Nucleus accumbens (tissue), 56 donors: ENCODE data around the gene ADO.
"Not testable (repeated sequence)": the region's sequence is repeated elsewhere in the genome, so short reads cannot be mapped to it uniquely, and the experiment has no call there.

Experiments
- DNase-seq, 56 donors: peaks; one replicate each; lab custom pipeline; 2025; lab: John Stamatoyannopoulos, UW

The ADO gene

DNA sequence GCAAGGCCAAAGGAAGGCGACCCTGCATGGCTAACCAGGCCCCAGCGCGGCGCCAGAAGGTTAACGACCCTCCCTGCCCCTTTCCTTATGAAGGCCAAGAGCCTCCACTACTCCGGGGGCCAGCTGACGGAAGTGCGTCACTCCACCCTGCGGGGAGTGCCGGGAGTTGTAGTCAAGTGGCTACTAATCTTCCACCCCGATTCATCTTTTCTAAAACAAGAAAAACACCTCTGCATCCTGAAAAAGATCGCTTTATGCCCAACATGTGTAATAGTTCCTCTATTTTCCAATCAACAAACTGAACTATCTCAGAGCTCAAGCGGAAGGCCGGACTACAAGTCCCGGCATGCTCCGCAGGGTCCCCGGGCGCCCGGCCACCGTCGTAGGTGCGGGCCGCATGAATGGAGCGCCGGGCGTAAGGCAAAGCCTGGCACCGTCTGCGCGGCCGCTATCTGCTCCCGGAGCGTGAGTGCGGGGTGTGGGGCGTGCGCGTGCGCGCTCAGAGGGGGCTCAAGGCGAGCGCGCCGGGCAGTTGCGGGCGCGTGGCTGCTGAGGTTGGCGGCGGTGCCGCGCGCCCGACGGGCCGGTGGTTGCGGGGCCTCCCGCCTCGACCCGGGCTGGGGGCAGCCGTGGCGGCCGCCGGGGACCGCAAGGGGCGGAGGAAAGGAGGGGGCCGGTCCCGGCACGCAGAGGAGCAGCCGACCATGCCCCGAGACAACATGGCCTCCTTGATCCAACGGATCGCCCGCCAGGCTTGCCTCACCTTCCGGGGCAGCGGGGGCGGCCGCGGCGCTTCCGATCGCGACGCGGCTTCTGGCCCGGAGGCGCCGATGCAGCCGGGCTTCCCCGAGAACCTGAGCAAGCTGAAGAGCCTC, at the start of gene ADO:
Gene ADO, plus strand, starts transcription at position 365 of the 875 bp plus-strand sequence. Its CDS starts 340 bp downstream, at position 705.
- DNase-seq = peak; percentile 31 to 94 (median 88)

DNA sequence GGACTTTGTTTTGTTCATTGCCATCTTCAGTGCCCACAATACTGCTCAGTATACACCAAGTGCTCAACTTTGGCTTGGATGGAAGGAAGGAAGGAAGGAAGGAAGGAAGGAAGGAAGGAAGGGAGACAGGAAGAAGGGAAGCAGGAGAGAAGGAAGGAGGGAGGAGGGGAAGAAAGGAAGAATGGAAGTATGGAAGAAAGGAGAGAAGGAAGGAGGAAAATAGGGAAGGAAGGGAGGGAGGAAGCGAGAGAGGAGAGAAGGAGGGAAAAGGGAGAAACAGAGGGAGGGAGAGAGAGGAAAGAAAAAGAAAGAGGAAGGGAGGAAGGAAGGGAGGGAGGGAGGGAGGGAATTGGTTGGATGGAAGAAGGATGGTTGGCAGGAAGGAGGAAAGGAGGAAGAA, 49.6 kb upstream of the ADO start:
- DNase-seq = no peak

DNA sequence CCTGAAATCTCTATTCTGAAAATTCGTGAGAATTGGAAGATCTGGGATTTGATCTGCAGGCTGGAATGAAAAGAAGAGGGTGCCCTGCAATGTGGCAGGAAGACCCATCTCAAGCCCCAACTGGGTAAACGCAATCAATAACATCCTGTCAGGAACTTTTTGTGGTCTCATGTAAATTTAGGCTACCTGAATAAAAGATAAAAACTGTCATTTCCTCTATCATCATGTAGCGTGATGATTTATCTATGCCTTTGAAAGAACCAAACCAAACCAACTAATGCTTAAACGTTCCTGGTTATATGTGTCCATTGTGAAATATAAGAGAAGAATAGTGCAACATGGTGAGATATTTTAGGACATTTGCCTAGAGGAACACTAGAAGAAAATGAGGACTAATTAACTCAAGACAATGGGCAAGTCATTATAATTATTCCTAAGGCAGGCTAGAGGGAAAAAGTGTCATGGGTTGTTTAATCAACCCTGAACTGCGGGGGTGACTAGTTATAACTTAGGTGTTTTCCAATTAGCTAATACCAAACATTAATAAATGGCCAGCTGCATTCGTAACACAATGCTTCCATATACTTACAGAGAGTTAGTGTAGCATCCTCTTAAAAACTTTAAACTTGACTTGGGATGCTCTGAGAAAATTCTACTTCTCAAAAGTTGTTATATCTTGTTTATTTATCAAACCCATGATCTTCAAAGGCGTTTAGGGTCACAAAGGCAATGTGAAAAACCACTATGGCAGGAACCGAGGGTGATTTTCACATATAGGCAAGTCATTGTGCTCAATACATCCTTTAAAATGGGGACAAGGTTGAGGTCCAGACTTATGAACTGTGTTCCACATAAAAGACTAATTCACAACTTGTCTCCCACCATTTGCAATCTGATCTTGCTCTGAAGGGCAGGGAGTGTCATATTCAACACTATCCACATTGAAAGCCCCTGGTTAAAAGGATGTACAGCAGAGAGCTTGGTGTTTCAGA, 48.6 kb upstream of the ADO start:
- DNase-seq = no peak

DNA sequence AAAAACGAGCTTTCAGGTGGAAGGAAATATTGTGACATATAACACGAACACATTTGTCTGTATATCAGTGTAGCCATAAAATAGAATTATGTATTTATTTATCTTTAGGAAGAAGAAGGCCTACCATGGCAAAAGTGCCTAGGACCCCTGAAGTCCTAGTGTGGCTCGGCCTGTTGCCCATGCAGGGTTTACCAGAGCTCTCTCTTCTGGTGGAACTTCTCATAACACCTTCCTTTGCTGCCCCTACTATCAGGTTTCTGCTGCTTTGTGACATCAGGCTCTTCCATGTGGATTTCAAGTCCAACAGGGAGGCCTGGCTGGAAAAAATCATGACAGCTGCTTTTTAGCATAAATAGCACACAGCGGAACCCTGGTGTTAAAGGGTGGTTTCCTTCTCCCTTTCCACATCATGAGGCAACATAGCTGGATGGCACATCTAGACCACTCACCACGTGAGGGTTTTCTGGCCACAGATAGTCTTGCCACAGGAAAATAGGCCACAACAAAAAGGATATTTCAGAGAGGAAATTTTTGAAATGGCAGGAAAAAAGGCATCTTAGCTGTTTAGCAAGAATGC, 44.8 kb upstream of the ADO start:
- no peak for DNase-seq

DNA sequence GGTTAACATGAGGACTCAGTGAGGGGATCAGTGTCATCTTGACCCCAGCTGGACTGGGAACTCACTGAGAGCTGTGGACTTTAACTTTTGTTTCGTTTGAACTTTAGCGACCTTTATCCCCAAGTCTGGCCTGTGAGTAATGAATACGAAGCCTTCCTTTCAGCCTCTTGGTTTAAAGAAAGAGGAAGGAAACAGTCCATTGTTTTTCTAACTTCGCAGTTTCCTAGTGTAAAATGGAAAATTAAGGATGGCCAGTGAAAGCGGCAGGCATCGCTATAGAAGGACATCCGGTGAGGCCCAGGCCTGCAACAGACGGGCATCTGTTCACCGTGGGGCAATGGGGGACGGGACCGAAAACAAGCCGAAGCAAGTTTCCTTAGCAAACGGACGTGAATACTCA, 44.1 kb upstream of the ADO start:
- DNase-seq = peak in 2 of 56 donors; percentile 1 to 6

DNA sequence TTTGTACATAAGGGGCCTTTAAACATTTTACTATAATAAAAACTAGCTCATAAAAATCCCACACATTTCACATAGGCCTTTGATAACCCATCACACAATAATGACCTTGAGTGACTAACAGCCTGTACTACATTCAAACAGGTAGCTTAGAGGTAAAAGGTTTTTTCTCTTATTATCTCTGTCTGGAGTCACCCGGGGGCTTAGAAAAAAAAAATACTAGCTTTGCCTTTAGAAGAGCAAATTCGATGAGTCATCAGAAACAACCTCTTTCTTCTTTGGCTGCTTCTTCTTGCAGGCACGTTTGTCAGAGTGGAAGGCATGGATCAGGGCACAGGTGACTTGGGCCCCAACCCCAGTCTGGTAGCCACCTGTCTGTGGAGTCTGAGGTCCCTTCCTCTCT, 43.4 kb upstream of the ADO start:
- DNase-seq = no peak

DNA sequence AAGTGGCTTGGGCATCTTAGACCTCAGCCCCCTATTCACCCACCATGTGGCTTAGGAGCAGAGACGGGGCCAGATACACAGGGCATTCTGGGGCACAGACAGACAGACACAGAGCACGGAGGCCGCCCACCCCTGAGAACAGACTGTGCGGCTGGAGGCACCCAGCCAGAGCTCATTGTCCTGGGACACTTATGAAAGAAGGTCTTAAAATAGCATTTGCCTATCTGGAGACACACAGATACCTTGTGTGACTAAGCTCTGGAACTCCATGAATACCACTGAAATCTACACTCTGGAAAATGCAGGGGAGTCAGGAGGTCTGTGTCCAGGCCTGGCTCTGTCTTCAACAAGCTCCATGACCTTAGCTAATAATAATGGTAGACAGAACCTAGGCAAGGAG, 41.4 kb upstream of the ADO start:
- DNase-seq = no peak

DNA sequence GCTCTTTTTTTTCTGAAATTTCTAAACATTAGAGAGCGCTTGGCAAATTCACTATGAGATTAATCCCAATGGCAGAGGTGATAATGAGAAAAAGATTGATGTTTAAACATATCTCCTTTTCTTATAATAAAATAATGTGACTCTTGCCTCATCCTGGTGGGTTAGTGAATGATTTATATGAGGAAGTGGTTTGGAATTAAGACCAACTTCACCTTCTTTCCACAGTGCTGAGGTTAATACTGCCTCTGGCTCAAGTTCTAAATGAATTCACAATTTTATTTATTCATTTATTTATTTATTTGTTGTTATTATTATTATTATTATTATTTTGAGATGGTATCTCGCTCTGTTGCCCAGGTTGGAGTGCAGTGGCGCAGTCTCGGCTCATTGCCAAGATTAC, 40.5 kb upstream of the ADO start:
- no peak for DNase-seq

DNA sequence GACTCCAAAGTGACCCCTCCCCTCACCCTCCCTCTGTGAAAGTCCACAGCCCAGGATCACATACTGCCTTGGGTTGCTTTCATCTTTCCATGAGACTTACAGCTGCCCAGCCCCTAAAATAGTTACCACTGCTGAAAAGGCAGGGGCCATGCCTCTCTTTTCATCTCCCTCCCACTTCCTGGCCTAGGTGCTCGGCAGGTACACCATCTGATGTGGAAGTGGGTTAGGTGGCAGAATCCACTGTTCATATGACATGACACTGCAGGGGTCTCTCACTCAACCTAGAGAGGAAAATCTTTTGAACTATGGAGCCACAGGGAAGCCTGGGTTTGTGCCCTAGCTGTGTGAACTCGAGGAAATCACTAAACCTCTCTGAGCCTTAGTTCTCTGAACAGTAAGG, 38.8 kb upstream of the ADO start:
- DNase-seq = no peak

DNA sequence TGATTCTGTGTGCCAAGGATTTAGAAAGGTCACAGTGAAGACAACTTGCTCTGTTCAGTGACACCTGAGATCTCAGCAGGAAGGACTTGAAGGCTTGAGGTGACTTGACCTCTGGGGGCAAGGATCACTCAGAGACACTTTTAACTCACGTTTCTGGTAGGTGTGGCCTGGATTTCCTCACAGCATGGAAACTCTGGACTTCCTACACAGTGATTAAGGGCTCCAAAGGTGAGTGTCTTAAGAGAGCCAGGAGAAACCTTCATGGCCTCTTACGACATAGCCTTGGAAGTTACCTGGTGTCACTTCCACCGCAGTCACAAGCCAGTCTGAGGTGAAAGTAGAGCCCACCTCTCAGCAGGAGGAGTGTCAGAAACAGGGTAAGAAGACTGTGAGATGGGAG, 38.1 kb upstream of the ADO start:
- DNase-seq = no peak

DNA sequence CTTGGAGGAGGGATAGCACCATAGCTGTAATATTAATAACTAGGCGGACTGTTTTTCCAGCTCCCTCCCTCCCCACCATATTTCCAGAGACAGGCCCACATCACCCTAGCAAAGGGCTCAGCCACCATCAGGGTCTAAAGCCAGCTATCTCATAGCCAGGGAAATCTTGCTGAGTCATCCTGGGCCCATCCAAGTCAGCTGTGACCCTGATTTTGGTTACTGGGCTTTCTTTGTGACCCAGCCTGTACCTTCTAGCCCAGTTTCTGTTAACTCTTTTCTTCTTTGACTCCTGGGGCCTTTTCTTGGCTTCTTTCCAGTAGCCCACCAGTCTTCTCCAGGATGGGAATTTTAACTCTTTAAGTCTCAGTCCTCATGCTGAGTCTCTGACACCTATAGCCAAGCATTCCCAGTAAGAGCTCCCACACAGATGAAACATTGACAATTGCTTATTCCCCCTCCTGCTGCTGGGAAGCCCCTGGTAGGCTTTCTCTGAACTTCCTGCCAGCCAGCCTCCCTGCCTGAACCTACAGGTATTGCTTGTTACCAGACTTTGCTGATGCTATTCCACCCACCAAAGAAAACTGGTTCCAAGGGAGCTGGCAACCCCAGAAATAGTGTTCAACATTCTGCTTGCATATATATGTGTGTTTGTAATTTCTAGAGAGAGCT, 34.8 kb upstream of the ADO start:
- peak in 3 of 56 donors; percentile 2 to 22 (median 3) for DNase-seq

DNA sequence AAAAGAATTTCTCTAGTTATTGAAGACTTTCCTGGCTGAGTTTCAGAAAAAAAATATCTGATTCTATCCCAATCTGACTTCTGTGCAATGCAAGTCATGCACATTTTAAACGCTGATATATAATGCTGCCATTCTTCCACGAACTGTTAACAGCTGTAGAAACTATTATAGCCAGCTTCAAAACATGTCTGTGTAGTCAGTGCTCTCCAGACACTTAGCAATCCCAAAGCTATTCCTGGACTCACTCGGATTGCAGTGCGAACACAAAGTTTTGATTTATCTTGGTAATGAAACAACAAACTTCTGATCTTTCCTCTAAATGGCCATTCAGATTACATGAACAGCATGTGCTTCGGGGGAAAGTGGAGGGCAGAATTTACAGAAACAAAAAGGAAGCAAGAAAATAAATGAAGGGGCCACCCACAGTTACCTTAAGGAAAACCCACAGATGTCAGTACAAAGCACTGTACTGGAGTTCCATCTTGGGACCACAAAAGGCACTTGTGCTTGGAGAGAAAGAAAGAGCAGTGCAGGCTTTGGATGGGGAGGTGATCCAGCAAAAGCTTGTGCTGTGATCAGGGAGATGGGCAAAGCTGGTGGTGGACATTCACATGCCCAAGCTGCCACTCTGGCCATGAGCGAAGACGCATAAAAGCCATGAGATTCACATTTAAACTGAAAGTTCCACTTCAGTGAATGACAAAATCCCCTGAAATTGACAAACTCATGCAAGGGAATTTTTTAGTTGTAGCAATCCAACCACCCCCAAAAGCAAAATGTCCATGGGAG, 32.1 kb upstream of the ADO start:
- DNase-seq = no peak

DNA sequence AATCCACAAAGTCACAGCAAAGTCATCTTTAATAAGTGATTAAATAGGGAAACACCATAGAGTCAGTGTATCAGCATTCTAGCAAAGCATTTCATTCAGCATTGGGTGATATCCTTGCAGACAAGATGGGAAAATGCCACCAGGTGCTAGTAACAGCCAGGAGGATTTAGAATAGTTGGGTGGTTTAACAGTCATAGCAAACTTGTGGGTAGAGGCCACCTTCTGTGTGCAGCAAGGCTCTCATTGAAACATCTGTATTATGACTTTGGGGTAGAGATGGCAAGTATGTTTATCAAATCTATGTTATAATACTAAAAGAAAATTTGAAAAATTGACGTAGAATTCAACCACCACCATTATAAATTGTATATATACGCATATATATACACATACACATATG, 26.4 kb upstream of the ADO start:
- no peak for DNase-seq

DNA sequence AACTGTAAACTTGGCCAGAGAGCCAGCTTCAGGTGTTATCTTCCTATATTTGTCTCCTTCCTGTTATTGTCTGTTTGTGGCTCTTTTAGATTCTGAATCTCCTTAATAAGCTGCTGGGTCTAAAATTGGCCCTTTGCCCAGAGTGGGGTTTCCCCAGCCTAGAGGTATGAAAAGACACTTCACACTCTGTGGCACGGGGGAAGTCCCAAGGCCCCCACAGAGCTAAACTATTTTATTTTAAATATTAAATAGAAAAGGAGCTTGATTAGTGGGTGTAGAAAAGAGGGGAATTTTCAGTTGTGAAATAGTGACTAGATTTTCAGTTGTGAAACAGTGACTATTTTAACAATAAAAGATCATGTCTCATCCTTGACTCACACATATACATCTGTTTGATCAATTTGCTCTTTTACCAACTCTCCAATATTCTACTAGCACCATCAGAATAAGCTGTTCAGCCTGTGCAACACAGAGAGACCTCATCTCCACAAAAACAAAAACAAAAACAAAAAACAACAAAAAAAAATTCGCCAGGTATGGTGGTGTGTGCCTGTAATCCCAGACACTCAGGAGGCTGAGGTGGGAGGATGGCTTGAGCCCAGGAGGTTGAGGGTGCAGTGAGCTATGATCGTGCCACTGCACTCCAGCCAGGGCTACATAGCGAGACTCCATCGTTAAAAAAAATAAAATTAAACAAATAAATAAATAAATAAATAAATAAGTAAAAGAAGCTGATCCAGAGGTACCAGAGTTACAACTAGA, 24.9 kb upstream of the ADO start:
- DNase-seq = no peak

DNA sequence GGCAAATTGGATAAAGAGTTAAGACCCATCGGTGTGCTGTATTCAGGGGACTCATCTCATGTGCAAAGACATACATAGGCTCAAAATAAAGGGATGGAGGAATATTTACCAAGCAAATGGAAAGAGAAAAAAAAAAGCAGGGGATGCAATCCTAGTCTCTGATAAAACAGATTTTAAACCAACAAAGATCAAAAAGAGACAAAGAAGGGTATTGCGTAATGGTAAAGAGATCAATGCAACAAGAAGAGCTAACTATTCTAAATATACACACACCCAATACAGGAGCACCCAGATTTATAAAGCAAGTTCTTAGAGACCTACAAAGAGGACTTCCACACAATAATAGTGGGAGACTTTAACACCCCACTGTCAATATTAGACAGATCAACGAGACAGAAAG, 20.0 kb upstream of the ADO start:
- DNase-seq = not testable (repeated sequence)

DNA sequence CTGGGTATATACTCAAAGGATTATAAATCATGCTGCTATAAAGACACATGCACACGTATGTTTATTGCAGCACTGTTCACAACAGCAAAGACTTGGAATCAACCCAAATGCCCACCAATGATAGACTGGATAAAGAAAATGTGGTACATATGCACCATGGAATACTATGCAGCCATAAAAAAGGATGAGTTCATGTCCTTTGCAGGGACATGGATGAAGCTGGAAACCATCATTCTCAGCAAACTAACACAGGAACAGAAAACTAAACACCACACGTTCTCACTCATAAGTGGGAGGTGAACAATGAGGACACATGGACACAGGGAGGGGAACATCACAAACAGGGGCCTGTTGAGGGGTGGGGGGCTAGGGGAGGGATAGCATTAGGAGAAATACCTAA, 16.2 kb upstream of the ADO start:
- not testable (repeated sequence) for DNase-seq

DNA sequence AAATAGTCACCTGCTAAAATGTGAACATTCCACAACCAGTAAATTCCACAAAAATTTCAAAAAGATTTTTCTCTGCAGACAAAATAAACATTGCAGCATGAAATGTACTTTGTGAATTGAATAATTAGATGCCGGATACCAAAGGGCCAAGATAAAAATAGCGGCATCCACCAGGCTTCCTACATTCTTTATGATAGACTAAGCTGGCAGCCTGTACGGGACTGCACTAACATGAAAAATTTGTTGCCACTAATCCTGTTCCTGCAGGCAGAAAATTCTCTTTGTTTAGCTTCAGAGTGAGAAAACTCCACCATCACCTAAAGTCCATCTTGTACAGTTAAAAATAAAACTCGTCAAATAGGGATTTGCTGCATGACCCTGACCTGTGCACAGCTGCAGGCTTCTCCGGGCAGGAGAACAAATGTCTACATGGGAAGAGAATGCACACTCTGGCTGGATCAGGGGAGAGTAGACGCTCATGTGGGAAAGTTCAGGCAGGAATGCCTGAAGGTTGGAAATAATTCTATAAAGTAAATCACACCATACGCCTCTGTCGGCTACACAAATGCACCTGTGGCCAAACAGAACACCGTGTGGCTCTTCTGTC, 15.6 kb upstream of the ADO start:
- no peak for DNase-seq

DNA sequence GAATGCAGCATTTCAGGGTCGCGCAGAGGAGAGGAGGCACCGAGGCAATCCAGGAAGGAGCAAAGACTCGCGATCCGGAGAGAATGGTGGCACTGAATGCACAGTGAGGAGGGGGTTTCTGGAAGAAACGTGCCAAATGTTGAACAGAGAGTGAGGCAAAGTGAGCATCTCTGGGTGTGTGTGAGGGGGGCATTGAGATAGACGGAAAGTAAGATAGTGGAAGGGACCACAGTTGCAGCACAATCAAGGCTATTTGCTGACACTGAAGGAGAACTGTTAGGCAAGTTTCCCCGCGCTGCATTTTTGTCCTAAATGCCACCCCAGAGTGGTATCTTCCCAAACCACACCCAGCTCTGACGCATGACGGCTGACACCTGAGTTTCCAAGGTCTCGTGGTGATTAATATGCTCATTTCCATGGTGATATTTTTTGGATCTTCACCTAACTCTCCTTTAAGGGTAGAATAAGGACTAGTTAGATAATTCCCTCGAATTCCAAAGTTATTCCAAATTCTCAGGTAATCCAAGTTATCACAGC, 14.4 kb upstream of the ADO start:
- DNase-seq = peak in 25 of 56 donors; percentile 5 to 73 (median 51)
